Measurements from ENCODE around the gene SMOC1.

SMOC1 gene

GRCh38 chr14:69983317-69983716, 104.1 kb downstream of the SMOC1 start:
- no peak for DNase-seq

DNA sequence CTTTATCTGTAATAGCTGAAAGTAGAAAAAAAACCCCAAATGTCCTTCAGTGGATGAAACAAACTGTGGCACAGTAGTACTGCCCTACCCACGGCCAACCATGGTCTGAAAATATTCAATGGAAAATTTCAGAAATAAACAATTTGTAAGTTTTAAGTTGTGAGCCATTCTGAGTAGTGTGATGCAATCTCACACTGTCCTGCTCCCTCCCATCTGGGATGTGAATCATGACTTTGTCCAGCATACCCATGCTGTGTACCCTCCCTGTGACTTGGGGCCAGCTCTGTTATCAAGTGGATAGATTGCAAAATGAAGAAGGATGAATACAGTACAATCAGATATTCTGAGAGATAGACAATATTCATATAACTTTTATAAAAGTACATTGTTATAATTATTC, 106.2 kb downstream of the SMOC1 start:
- no peak for DNase-seq

DNA sequence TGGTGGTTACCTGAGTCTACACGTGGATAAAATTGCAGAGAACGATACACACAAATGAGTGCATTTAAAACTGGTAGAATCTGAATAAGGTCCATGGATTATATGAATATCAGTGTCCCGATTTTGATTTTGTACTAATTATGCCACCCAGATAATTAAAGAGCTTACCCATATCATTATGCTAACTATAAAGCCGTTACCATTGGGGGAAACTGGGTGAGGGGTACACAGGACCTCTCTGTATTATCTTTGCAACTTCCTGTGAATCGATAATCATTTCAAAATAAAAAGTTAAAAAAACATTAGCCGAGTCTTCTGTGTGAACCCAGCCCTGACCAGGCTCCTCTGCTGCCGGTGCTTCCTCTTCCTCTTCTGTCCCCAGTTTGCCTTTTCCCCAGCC, 107.1 kb downstream of the SMOC1 start:
- no peak for DNase-seq

- DNase-seq, result no peak
Measured at GRCh38 chr14:69987406-69988121, 108.3 kb downstream of the SMOC1 start.

GRCh38 chr14:69988979-69989378, 109.8 kb downstream of the SMOC1 start:
- DNase-seq, result no peak

GRCh38 chr14:69989622-69990021, 110.4 kb downstream of the SMOC1 start:
- no peak for DNase-seq

- no peak for DNase-seq
Measured at GRCh38 chr14:69990323-69990722, 111.1 kb downstream of the SMOC1 start.

- DNase-seq, result no peak
Measured at GRCh38 chr14:69991422-69991821, 112.2 kb downstream of the SMOC1 start.

DNA sequence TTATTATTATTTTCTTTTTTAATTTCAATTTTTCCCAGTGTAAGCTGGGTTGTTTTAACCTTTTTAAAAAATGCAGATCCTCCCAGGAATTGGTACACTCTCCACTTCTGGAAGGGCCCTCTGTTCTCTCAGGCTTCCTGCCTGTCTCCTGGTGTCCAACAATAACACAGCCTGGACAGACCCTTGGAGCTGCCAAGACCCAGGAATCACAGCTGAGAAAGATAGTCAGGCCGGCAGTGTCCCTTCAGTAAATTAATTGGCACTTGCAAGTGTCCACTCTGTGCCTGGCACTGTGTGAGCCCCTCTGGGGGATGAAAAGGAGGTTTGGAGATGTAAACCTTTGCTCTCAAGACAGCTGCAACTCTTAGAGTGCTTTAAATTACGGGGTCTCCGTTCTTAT, 113.3 kb downstream of the SMOC1 start:
- DNase-seq, result no peak

DNA sequence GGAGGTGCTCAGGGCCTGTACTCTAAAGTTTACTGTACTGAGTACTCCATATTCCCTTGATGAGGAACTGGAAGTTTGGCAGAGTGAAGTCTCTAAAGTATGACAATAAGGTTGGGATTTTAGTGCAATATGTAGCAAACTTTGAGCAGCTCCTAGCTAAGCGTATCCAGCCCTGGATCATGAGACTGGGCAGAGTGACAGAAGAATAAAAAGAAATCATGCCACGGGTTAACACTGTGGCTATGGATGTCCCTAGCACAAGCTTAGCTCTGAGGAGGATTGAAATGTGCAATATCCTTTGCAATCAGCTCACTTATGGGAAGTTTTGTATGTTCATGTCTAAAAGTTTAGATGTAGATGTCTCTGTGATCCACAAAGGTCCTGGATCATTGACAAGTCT, 114.1 kb downstream of the SMOC1 start:
- no peak for DNase-seq

- DNase-seq, result no peak
Measured at GRCh38 chr14:69994002-69994401, 114.8 kb downstream of the SMOC1 start.

DNA sequence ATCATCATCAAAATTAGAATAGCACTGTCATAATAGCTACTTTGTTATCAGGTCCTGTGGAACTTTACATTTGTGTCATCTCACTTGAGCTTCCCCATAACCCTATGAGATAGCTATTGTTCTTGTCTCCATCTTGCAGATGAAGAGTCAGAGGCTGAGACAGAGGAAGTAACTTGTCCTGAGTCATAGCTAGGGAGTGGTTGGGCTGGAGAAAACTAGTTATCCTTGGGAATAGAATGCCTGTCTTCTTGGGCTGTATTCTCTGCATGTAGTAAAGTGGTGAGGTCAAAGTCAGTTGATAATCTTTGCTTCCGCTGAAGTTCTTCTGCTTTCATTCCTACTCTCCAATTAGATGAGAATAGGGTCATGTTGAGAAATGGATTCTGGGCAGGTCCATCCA, 117.0 kb downstream of the SMOC1 start:
- no peak for DNase-seq

- no peak for DNase-seq
Measured at GRCh38 chr14:69997849-69998248, 118.6 kb downstream of the SMOC1 start.

- DNase-seq, result no peak
Measured at GRCh38 chr14:69999261-69999674, 120.1 kb downstream of the SMOC1 start.

DNA sequence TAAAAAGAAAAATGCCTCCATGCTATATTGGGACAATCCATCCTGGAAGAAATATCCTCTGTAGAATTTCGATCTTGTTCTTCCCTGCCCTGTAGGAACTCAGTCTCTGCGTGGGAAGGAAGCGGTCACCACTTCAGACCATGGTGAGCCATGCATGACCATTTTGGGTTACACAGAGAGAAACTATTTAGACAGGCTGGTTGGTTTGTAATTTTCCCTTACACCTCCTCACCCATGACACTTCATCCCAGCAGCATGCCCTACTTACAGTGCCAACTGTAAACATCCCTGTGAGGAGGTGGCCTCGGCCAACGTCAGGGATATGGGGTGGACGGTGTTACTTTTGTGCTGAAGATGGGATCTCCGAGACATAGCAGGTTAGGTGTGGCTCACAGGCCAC, 121.4 kb downstream of the SMOC1 start:
- DNase-seq, result no peak

GRCh38 chr14:70002589-70003346, 123.6 kb downstream of the SMOC1 start:
- DNase-seq, result no peak

DNA sequence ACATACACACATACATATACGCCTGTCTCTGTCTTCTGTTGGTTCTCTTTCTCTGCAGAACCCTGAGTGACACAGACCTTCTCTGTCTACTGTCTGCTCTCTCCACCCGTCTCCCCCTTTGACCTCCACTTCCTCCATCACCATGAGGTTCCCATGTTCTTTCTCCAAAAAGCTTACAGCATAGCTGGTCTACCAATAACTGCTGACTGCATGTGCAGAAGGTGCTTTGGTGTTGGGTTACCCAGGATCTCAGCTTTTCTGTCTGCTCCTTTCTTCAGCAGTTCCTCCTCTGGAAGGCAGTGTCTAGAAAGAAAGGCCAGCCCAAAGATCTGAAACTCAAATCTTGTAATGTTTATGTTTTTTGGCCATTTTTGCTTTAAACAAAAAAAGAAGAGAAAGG, 125.6 kb downstream of the SMOC1 start:
- DNase-seq, result no peak

DNA sequence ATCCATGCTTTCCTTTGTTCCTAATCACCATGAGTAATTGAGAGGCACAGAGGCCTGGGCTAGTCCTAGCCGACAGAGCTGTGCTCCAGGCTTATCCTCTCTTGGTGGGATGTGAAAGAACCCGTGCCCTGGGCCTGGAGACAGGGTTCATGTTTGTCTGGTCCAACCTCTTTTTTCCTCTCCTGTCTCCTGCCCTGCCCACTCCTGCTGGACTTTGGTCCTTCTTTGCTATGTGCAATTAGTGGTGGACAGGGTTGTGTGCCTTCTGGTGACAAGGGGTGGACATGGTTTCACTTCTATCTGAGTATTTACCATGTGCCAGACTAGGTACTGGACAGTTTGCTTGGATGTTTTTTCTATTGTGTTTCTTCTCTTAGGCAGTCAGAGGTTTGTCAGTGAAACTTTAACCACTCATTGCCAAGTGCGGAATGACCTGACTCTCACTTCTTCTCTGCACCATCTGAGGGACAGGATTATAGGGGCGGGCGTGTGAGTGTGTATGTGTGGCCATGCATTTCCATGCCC, 126.1 kb downstream of the SMOC1 start:
- no peak for DNase-seq

GRCh38 chr14:70006699-70007098, 127.5 kb downstream of the SMOC1 start:
- no peak for DNase-seq

DNA sequence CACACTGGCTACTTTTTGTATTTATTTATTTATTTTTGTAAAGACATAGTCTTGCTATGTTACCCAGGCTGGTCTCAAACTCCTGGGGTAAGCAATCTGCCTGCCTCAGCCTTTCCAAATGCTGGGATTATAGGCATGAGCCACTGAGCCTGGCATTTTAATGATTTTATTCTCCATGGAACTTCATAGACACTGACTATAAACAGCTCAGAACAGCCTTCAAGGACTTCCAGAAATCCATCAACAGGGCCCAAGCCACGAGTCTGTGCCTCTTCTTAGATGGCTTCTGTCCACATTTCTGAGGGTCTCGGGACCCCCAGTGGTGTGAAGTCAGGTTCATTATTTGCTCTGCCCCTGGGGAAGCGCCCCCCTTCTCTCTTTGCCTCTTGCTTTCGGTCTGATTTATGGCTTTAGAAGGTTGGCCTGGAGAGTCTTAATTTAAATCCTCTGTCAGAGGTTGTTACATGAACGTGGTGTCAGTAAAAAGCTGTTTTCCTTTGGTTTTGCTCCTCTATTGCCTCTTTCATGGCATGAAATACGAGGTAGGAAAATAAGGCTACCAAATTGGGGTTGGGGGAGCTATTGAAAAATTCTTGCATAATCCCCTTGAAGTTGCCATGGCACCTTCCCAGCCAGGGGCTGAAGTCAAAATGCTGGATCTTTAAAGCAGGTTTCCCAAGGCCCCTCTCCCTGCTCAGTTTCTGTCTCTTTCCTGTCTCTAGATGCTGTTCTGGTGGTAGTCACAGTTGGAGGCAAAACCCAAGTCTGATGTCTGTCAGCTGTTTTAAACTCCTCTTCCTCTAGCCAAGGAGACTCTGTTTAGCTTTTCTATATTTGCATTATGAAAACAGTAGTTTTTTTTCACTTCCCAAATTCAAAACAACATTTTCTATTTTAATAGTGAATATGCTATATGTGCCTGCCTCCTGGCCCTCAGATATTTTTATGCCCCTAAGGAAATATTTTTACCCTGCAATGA, 129.4 kb downstream of the SMOC1 start:
- no peak for DNase-seq

GRCh38 chr14:70009961-70010360, 130.7 kb downstream of the SMOC1 start:
- no peak for DNase-seq

GRCh38 chr14:70011098-70011497, 131.9 kb downstream of the SMOC1 start:
- no peak for DNase-seq

DNA sequence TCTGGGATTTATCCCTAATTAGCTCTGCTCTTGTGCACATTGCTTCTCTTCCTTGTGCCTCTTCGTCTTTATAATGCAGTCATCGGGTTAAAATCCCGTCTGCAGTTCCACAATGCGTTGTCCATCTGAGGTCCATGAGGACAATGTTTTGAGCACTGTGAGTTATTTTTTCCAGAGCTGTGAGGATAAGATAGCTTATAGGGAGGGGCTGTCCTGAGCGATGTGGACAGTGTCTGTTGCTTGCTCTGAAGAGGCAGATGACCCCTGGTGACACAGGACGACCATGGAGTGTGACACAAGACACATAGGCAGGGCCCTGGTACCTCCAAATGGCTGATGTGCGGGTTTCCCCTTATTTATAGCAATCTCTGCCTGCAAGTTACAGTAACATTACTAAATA, 132.5 kb downstream of the SMOC1 start:
- no peak for DNase-seq
